ENCODE results near the gene SAMD4B. TPM values are rescaled to one million over a fixed set of nuclear protein-coding genes. Genes with fewer than 3 reads are reported as not detected.

Gene SAMD4B
- 22.5 and 38.7 TPM in 2 replicates for total RNA-seq (ENCODE audit: low replicate concordance)

DNA sequence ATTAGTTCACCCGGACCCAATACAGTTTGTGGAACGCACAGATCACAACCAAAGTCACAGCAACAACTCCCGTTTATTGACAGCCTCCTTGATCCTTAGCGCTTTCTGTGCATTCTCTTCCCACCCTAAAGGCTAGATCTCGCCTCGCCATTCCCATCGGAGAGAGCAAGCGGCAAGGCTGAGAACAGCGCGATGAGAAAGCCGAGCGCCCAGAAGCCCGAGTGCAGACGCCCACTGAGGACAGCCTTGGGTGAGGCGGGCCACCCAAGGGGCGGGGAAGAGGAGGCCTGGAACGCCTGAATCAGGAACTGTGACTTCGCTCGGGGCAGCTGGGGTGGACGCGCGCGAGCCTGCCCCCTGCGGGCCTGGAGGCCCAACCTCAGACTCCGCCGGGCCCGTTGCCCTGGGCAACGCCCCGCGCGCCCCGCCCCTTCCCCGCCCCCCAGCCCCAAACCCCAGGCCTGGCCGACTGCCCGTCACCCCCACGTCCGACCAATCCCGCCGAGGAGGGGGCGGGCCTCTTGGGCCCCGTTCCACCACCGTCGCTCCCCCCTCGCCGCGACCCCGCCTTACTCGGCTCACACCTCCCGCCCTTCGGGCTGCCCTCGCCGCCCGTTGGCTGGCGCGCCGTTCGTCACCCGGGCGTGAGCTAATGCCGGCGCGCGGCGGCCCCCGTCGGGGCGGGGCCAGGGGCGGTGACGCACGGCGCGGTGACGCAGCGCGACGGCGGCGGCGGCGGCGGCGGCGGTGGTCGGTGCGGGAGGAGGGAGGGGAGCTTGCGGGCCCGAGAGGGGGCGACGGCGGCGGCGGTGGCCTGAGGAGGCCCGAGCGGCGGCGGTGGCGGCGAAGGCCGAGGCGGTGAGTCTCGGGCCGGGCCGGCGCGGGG lies at the start of gene SAMD4B:
Gene SAMD4B, plus strand, starts transcription at position 703 of the 886 bp plus-strand sequence. CDS start 14,473 bp downstream, outside the sequence.

GRCh38 chr19:39296055-39296645 lies 46.1 kb upstream of the SAMD4B start, which contains the start of gene IFNL1:
Gene IFNL1, plus strand, starts transcription at chr19:39296407. Its CDS starts 15 bp downstream, at chr19:39296422.

DNA sequence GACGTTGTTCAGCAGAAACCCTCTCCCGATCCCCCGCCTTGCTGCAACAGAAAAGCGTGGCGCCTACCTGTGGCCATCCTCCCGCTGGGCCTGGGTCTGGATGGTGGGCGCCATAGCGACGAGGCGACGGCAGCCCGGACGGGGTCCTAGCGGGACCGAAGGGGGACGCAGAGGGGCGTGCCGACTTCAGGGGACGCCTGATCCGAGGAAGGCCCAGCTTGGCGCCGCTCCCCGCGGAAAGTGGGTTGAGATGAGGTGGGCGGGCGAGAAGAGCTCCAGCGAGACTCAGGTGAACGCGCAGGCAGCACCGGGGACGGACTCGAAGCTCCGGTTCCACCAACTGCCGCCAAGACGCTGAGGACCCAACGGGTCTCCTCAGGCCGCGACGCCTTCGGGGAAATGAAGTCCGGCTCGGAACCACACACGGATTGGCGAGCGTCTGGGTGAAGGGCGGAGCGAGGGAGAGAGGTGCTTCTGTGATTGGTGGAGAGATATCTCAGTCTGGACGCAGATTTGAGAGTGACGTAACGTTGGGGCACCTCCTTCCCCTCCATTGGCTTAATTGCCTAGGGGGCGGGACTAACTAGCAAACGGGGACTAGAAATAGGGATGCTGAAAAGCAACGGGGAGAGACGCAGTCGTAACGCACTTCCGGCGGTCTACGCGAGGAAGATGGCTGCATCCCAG lies 48.7 kb downstream of the SAMD4B start, which contains the start of the genes MED29 and PAF1:
Gene MED29, plus strand, starts transcription at position 628 of the 687 bp plus-strand sequence. Its CDS starts 45 bp downstream, at position 673.
Gene PAF1, minus strand, starts transcription at position 356 of the 687 bp plus-strand sequence. Its CDS starts 242 bp downstream, at position 114.

GRCh38 chr19:39406656-39407409 lies 64.6 kb downstream of the SAMD4B start, which contains the start of gene ZFP36:
Gene ZFP36, plus strand, starts transcription at chr19:39406847. Its CDS starts 58 bp downstream, at chr19:39406905.

DNA sequence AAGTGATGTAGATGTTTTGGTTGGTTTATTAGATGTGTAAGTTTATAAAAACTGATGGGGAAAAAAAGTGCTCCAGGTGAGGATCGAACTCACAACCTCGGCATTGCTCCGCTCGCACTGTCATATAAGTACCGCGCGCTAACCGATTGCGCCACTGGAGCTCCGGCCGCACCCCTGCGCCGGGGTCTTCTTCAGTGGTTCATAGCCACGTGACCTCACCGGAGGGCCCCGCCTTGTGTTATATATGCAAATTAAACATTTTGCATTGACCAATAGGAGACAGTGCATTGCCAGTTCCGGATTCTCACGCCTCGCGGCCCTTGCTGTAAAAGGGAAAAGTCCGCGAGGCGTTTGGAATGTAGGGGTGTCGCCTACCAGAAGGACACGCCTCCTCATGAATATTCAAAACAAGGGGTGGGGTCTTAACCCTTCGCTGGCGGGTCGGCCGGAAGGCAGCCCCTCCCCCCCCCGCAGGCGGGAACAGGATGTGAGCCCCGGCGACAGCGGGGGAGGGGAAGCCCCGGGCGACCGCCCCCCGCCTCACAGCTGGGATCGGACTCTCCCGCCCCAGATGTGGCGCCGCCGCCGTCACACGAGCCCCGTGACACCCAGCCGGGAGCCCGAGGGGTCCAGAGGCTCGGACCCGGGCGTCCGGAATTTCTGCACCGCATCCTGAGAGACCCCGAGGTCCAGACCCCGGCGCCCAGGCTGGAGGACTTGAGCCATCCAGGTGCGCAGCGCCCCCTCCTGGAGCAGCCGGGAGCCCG lies 70.1 kb downstream of the SAMD4B start, which contains the start of gene PLEKHG2:
Gene PLEKHG2, plus strand, starts transcription at position 570 of the 767 bp plus-strand sequence. CDS start 1,418 bp downstream, outside the sequence.

Other genes with a start within 250 kb of the SAMD4B start
- 2.5 and 5.6 TPM in 2 replicates for gene PAK4, start 216.6 kb upstream of the SAMD4B start, total RNA-seq (ENCODE audit: low replicate concordance)
- gene NCCRP1, start 145.5 kb upstream of the SAMD4B start, total RNA-seq (ENCODE audit: low replicate concordance), result not detected in 2 replicates
- not detected in 2 replicates for gene SYCN, start 138.2 kb upstream of the SAMD4B start, total RNA-seq (ENCODE audit: low replicate concordance)
- not detected in 2 replicates for gene IFNL3, start 97.4 kb upstream of the SAMD4B start, total RNA-seq (ENCODE audit: low replicate concordance)
- gene IFNL4, start 93.6 kb upstream of the SAMD4B start, total RNA-seq (ENCODE audit: low replicate concordance), result not detected in 2 replicates
- gene IFNL2, start 74.0 kb upstream of the SAMD4B start, total RNA-seq (ENCODE audit: low replicate concordance), result not detected in 2 replicates
- not detected in 2 replicates for gene IFNL1, start 46.0 kb upstream of the SAMD4B start, total RNA-seq (ENCODE audit: low replicate concordance)
- 0.08 and 0.12 TPM in 2 replicates for gene LRFN1, start 21.6 kb upstream of the SAMD4B start, total RNA-seq (ENCODE audit: low replicate concordance)
- gene GMFG, start 6.4 kb upstream of the SAMD4B start, total RNA-seq (ENCODE audit: low replicate concordance), result 0.60 and 0.70 TPM in 2 replicates
- gene PAF1, start 48.7 kb downstream of the SAMD4B start, total RNA-seq (ENCODE audit: low replicate concordance), result 40.4 and 86.8 TPM in 2 replicates
- 9.4 and 11.0 TPM in 2 replicates for gene MED29, start 49.0 kb downstream of the SAMD4B start, total RNA-seq (ENCODE audit: low replicate concordance)
- 0.60 and 3.7 TPM in 2 replicates for gene ZFP36, start 64.4 kb downstream of the SAMD4B start, total RNA-seq (ENCODE audit: low replicate concordance)
- 5.1 and 20.7 TPM in 2 replicates for gene PLEKHG2, start 70.2 kb downstream of the SAMD4B start, total RNA-seq (ENCODE audit: low replicate concordance)
- gene RPS16, start 93.5 kb downstream of the SAMD4B start, total RNA-seq (ENCODE audit: low replicate concordance), result 185 and 379 TPM in 2 replicates
- gene SUPT5H, start 103.2 kb downstream of the SAMD4B start, total RNA-seq (ENCODE audit: low replicate concordance), result 56.4 and 138 TPM in 2 replicates
- gene TIMM50, start 138.4 kb downstream of the SAMD4B start, total RNA-seq (ENCODE audit: low replicate concordance), result 46.9 and 63.3 TPM in 2 replicates
- 0.08 TPM in 1 of 2 replicates, not detected in the other for gene DLL3, start 156.5 kb downstream of the SAMD4B start, total RNA-seq (ENCODE audit: low replicate concordance)
- not detected in 2 replicates for gene SELENOV, start 172.7 kb downstream of the SAMD4B start, total RNA-seq (ENCODE audit: low replicate concordance)
- gene EID2B, start 190.4 kb downstream of the SAMD4B start, total RNA-seq (ENCODE audit: low replicate concordance), result 2.0 and 2.9 TPM in 2 replicates
- 3.3 and 13.4 TPM in 2 replicates for gene EID2, start 197.7 kb downstream of the SAMD4B start, total RNA-seq (ENCODE audit: low replicate concordance)